ENCODE results near the gene IFT22. TPM values are rescaled to one million over a fixed set of nuclear protein-coding genes. Genes with fewer than 3 reads are reported as not detected.

IFT22 gene
- 51.8 to 55.9 TPM (median 54.9 TPM) in 5 replicates for total RNA-seq (2022; extraction: Qiagen RNA extraction; ENCODE audit: low read depth)

DNA sequence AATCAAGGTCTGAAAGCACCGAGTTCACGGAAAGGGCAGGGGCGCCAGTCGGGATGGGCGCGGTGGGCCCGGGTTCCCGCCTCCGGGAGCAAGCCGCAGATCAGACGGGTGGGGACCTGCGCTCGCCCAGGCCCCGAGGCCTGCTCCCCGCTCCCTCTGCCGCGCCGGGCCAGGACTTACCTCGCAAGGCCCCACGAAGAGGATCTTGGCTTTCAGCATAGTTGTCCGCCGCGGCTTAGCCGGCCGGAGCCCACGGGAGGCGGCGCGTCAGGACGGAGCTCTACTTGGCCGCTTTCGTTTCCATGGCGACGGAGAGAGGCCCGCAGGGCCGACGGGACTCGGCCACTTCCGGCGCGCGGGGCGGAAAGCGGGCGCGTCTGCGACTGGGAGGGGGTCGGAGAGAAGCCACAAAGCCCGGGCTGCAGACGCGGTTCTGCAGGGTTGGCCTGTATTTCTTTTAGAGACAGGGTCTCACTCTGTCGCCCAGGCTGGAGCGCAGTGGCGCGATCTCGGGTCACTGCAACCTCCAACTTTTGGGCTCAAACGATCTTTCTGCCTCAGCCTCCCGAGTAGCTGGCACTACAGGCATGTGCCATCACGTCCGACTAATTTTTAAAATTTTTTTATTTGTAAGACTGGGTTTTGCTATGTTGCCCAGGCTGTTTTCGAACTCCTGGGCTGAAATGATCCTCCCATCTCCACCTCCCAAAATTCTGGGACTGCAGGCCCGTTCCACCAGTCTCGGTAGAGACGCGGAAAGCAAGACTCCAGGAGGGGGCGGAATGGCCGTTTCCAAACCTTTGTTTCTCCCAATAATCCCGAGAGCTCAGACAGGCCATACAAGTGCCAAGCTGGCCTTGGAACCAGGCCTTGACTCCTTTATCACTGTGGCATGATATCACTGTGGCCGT, at the start of gene IFT22:
IFT22 (minus strand) TSS at position 322 of the 911 bp plus-strand sequence; CDS start at position 219, 103 bp downstream.

DNA sequence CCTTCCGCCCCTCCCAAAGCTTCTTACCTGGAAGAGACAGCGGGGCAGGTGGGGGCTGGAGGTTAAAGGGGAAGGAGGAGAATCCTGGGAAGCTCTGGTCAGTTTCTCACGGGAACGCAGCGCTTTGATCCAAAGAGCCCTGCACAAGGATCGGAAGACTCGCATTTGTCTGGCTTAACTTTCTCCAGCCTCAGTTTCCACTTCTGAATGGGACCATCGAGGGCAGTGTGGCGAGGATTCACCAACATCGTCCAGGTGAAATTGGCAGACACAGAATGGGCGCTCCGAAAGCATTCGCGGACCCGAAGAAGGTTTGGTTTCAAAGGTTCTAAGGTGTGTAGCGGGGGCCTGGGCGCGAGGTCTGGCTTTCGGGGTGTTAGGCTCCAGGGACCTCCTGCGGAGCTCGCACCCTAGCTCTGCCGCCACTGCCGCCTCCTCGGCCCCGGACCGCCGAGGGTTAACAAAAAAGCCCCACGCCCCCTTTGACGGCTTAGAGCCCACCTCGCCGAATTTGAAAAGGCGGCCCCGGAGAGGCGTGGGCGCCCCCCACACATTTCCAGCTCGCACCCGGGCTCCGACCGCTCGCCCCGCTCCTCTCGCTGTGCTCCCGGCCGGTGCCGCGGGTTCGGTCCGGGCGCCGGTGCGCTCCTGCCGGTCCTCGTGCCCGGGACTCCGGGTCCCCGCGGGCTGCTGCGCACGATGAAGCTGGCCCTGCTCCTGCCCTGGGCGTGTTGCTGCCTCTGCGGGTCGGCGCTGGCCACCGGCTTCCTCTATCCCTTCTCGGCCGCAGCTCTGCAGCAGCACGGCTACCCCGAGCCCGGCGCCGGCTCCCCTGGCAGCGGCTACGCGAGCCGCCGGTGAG, 41.0 kb upstream of the IFT22 start, which contains the start of gene COL26A1:
COL26A1 (plus strand) TSS at position 542 of the 862 bp plus-strand sequence; CDS start at position 700, 158 bp downstream.

Other genes starting within 250 kb of the IFT22 start
- 8.8 to 12.1 TPM (median 10.8 TPM) in 5 replicates for gene TRIM56, start 236.3 kb downstream of the IFT22 start, total RNA-seq (2022; extraction: Qiagen RNA extraction; ENCODE audit: low read depth)
- 868 to 1,053 TPM (median 898 TPM) in 5 replicates for gene SERPINE1, start 194.7 kb downstream of the IFT22 start, total RNA-seq (2022; extraction: Qiagen RNA extraction; ENCODE audit: low read depth)
- 132 to 142 TPM (median 140 TPM) in 5 replicates for gene AP1S1, start 167.3 kb downstream of the IFT22 start, total RNA-seq (2022; extraction: Qiagen RNA extraction; ENCODE audit: low read depth)
- gene VGF, start 156.2 kb downstream of the IFT22 start, total RNA-seq (2022; extraction: Qiagen RNA extraction; ENCODE audit: low read depth), result 7.8 to 20.9 TPM (median 15.1 TPM) in 5 replicates
- 0.06 to 0.15 TPM (median 0.14 TPM) in 5 replicates for gene NAT16, start 141.5 kb downstream of the IFT22 start, total RNA-seq (2022; extraction: Qiagen RNA extraction; ENCODE audit: low read depth)
- gene MOGAT3, start 120.8 kb downstream of the IFT22 start, total RNA-seq (2022; extraction: Qiagen RNA extraction; ENCODE audit: low read depth), result not detected in 5 replicates
- gene PLOD3, start 104.2 kb downstream of the IFT22 start, total RNA-seq (2022; extraction: Qiagen RNA extraction; ENCODE audit: low read depth), result 60.2 to 81.0 TPM (median 74.2 TPM) in 5 replicates
- gene ZNHIT1, start 103.6 kb downstream of the IFT22 start, total RNA-seq (2022; extraction: Qiagen RNA extraction; ENCODE audit: low read depth), result 66.8 to 107 TPM (median 93.2 TPM) in 5 replicates
- gene CLDN15, start 84.0 kb downstream of the IFT22 start, total RNA-seq (2022; extraction: Qiagen RNA extraction; ENCODE audit: low read depth), result 7.1 to 13.7 TPM (median 12.2 TPM) in 5 replicates
- 120 to 145 TPM (median 139 TPM) in 5 replicates for gene FIS1, start 76.7 kb downstream of the IFT22 start, total RNA-seq (2022; extraction: Qiagen RNA extraction; ENCODE audit: low read depth)
- gene COL26A1, start 41.1 kb upstream of the IFT22 start, total RNA-seq (2022; extraction: Qiagen RNA extraction; ENCODE audit: low read depth), result 0.21 to 0.52 TPM (median 0.49 TPM) in 5 replicates

Measured in A549 treated with RU486 at 1 μM for 4 hours (cell line).